NCI-H524 treated with DMSO at 0.1 percent for 48 hours (cell line): Measurements from ENCODE around the gene TMEM18.
"Not testable (repeated sequence)": the region's sequence is repeated elsewhere in the genome, so short reads cannot be mapped to it uniquely, and the experiment has no call there.

Experiments used
- DNase-seq: peaks from one replicate; lab custom pipeline; 2025; lab: John Stamatoyannopoulos, UW

Gene TMEM18

GRCh38 chr2:677056-677958, at the start of gene TMEM18:
TSS of gene TMEM18 (minus strand) at chr2:677406. CDS start at chr2:677345, 61 bp downstream.
- DNase-seq: peak; percentile 86

- no peak for DNase-seq
These were observed 49.0 kb upstream of the TMEM18 start for GRCh38 chr2:726169-726568.

DNA sequence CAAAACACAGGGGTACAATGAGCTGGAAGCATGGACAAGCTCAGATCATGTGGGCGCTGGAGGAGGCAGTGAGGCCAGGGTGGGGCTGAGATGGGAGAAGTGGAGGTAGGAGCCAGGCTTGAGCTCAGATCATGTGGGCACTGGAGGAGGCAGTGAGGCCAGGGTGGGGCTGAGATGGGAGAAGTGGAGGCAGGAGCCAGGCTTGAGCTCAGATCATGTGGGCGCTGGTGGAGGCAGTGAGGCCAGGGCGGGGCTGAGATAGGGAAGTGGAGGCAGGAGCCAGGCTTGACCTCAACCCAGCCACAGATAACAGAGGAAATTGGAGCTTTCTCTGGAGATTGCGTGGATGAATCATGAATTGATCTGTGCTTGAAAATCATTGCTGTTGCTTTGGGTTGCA, 48.3 kb upstream of the TMEM18 start:
- DNase-seq: no peak

DNA sequence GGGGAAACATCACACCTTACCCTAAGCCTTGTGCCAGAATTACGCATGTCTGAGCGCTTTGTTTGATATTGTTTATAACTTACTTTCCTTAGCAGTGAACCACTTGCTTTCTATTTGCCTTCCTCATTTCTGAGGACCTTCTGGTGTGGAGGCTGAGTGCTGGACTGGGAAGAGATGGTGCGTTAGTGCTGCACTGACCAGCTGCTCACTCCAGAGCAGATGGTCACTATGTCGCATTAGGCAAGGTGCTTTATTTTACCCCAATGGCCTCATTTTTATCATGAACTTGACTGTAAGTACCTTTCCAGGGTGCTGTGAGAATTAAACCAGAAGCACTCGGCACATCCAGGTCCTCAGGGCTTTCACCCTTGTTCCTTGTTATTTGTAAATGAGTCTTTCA, 46.6 kb upstream of the TMEM18 start:
- DNase-seq: peak; percentile 9

DNA sequence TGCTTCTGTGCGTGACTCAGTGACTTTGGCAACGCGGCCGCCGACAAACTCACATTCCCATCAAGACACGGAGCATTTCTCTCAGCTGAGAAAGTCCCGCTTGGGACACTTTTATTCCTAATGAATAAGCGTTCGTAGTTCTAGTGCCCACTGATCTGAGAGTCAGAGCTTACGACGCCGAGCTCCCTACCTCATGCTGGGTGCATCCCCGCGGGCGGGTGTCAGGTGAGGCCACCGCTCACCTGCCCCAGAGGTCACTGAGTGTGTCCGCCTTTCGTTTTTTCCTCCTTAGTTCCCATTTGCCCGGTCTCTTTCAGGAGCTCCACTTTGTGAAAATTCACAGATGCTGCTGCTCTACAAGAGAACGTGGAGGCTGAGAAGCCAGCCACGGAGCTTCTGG, 43.6 kb upstream of the TMEM18 start:
- no peak for DNase-seq

GRCh38 chr2:719734-720133, 42.5 kb upstream of the TMEM18 start:
- no peak for DNase-seq

DNA sequence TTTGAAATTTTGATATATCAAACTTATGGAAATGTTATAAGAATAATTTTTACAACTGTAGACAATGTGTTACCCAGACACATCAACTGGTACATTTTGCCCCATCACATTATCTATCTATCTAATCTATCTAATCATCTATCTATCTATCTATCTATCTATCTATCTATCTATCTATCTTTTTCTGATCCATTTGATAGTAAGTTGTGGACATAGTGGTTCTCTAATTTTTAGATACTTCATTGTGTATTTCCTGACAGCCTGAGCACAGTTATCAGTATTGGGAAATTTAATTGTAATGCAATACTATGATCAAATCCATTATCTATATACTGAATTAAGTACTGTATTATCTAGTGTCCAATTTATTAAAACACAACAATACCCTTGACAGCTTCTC, 42.0 kb upstream of the TMEM18 start:
- no peak for DNase-seq

DNA sequence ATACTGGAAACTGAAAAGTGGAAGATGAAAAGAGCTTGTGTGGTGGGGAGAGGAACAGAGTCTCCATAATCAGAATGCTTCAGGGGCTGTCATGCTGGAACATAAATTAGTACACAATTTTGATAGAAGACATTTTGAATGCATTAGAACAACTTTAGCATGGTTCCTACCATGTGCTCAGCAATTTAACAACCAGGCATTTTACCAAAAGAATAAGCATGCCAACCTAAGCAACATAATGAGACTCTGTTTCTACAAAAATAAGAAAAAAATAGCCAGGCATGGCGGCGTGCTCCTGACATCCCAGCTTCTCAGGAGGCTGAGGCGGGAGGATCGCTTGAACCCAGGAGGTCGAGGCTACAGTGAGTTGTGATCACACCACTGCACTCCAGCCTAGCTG, 40.5 kb upstream of the TMEM18 start:
- no peak for DNase-seq

GRCh38 chr2:715854-716560, 38.8 kb upstream of the TMEM18 start:
- no peak for DNase-seq

DNA sequence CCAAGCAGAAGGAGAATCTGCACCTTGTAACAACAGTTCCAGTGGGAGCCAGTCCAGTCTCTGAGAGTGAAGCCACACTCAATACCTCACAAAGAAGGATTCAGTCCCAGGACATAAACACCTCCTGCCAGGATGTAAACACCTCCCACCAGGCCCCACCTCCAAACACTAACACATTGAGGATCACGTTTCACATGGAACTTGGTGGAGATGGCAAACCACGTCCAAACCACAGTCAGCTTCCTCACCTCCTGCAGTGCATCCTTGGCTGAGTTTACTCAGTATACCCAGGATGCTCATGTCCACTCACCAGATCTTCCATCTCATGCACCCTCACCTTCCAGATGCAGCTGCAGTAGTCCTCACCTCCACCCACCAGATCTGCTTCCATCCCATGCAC, 37.8 kb upstream of the TMEM18 start:
- DNase-seq: no peak

DNA sequence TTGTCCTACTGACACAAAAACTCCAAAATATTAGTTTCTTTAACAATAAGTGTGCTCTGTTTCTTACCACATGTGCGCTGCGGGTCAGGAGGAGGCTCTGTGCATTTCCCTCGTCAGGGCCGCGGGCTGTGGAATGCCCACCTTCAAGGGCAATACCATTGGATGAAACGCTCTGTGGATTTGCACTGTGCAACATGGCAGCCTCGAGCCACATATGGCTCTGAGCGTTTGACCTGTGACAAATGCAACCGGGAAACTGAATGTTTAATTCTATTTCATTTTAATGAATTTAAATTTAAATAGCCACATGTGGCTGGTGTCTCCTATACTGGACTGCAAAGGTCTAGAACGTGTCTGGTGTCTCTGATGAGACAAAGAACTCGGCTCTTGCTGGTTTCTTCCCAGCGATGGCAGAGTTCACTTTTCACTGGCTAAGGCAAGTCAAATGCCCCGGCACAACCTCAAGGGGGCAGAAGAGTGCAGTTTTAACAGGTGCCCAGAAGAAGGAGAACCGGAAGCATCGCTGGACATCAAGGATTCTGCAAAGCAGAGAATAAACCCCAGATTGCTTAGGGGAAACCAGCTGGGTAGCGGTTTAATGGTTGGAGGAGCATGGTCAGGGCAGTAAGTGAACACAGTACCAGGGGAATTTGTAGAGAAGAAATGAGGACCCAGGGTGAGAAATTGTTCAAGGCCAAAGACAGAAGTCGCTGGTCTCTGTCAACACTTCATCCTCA, 37.0 kb upstream of the TMEM18 start:
- DNase-seq: peak; percentile 26

DNA sequence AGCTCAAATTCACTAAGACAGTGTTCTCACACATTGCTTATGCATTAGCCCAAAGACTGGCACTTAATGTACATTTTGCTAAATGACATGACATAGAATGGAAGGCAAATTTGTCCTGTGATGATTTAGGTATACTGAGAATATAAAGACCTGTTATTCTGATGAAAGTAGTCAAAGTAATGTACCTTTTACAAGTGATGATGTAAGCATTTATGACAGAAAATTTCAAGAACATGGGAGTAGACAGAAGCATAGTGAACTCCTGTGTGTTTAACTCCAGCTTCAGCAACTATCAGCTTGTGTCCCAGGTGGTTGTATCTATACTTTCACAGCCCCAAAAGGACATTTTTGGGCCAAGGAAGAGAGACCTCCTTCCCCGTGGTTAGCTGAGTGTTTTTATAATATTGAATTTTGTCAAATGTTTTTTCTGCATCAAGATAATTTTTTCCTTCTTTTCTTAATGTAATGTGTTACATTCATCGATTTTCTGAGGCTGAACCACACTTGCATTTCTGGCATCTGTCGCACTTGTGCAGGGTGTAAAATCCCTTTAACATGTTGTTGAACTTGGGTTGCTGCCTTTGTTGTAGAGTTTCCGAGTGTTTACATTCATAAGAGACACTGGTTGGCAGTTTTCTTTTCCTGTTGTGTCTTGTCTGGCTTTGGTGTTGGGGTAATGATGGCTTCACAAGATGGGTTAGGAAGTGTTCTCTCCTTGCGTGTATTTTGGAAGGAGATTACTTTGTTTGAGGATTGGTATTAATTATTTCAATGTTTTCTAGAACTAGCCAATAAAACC, 33.9 kb upstream of the TMEM18 start:
- DNase-seq: no peak

DNA sequence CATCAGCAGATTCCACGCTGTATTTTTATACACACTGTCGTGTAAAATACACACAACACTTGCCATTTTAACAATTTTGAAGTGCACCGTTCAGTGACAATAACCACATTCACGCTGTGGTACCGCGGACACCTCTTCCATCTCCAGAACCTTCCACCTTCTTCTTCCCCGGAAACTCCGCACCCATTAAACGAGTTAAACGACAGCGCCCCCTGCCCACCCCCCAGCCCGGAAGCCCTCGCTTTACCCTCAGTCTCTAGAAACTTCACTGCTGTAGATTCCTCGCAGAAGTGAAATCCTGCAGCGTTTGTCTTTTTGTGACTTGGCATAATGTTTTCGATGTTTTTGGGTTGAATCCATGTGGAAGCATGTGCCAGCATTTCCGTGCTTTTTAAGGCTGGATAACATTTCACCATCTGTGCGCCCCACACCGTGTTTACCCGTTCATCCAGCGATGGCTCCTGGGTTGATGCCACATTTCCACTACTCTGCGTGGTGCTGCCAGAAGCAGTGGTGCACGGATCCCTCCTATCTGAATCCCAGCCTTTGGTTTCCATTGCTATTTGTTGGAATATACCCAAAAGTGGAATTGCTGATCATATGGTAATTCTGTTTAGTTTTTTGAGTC, 32.0 kb upstream of the TMEM18 start:
- no peak for DNase-seq

DNA sequence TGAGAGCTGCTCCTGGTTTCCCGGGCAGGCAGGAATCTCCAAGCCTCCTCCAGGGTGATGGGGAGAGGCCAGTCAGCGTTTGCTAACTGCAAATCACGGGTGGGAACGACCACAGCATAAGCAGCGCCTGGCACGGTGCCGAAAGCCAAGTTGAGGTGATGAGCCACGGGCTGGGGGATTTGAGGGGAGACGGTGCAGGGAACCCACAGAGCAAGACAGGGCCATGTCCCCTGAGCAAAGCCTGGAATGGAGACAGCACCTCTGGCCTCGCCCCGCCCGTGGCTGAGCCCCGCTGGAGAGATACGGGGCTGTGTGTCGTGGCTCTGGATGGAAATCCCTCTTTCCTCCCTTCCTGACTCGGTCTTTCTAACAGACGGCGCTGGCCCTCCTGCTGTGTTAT, 31.5 kb upstream of the TMEM18 start:
- no peak for DNase-seq

- no peak for DNase-seq
These were observed 28.8 kb upstream of the TMEM18 start for GRCh38 chr2:705971-706511.

DNA sequence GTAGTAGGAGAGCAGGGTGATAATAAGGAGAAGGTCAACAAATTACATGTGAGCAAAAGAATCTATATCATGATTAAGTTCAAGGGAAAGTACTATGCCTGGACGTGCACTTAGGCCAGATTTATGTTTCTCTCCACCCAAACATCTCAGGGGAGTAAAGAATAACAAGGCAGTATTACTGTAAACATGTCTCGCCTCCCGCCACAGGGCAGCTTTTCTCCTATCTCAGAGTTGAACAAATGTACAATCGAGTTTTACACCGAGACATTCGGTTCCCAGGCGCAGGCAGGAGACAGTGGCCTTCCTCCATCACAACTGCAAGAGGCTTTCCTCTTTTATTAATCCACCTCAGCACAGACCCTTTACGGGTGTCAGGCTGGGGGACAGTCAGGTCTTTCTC, 25.6 kb upstream of the TMEM18 start:
- not testable (repeated sequence) for DNase-seq

DNA sequence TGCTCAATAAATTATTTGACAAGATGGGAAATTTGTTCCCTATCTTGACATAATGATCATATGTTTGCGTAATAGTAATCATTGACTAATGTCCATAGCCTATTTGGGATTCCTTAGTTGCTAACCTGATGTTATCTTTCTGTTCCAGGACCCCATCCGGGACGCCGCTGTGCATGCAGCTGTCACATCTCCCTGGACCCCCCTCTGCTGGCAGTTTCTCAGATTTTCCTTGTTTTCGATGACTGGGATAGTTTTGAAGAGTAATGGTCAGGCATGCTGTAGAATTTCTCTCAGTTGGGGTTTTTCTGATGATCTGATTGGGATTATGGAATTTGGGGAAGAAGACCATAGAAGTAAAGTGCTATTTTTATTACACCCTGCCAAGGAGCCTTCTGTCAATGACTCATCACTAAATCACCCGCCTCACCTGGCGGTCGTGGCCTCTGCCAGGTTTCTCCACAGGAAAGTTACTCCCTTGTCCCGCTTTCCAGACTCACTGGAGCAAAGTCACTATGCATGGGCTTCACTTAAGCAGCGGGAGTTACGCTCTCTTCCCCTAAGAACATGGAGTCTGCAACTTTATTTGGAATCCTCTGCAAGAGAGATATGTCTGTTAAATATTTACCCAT, 19.9 kb upstream of the TMEM18 start:
- no peak for DNase-seq

DNA sequence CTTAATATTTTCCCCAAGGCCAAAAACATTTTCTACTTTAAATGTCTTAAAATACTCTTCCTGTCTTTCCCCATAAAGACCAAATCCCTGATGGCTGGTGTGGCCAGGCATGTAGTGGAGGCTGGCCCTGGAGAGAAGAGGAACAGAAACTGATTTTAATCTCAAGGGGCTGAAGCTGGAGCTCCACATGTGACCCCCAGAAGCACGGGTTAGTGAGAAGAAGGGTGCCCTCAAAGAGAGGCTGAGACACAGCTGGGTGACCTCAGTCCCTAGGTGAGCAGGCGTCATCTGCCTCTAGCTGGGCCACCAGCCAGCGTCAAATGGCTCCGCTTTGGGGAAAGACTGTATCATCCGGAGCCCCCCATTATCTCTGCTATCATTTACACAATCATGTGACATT, 19.3 kb upstream of the TMEM18 start:
- no peak for DNase-seq

GRCh38 chr2:694906-695510, 17.8 kb upstream of the TMEM18 start:
- no peak for DNase-seq

DNA sequence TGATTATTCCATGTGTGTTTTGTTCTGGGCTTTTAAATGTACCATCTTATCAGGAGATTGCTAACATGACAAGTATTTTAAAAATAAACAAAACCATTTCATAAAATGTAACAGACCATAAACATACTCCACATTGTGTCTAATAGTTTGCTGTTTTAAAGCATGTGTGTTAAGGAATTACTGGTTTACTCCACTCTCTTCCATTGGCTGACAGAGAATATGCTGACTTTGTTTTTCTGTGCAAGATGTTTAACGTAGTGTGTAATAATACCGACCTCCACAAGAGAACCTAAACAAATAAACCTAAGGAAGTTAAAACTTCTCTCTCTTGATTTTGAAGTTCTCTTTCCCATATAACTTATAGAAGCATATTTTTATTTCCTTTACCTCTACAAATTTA, 17.0 kb upstream of the TMEM18 start:
- DNase-seq: no peak
